Measurements from ENCODE around the gene TMPRSS9. TPM values are rescaled to one million over a fixed set of nuclear protein-coding genes. Genes with fewer than 3 reads are reported as not detected.

The TMPRSS9 gene
- polyA plus RNA-seq, 1 experiment = not detected

GRCh38 chr19:2315818-2316353 is 44.2 kb upstream of the TMPRSS9 start:
- Histone ChIP-seq H3K4me3 (ENCODE audit: low read depth, low read length) (no peak overlapping the region), H3K27me3 (ENCODE audit: control insufficient read depth, insufficient read depth, low read length) (peaks cover 4% of the 10 kb centered on the region), H3K36me3 (ENCODE audit: control insufficient read depth, insufficient read depth, low read length) (no peaks in the 10 kb centered on the region)
- peak; percentile 81 for TF ChIP-seq CTCF (IDR thresholded peaks at IDR 0.05; ENCODE audit: insufficient read depth, low read depth, low read length)
- POLR2A ChIA-PET = interaction anchor here (0.6 kb wide), 1 partner anchor 12 kb away, joined by 3 read pairs; the partner anchor contains the start of gene LSM7
- CTCF ChIA-PET = interaction anchor here (0.6 to 3.4 kb wide), 30 partner anchors 8 to 542 kb away, joined by 3 to 35 read pairs (median 4); partner anchors contain the start of genes LSM7, PEAK3, PLEKHJ1 and SPPL2B
- no peak for DNase-seq (ENCODE audit: low read depth)

- ChIA-PET CTCF (interaction anchor here (1.2 to 3.4 kb wide), 5 partner anchors 10 to 247 kb away, joined by 4 to 35 read pairs (median 8); partner anchors contain the start of genes LSM7, PLEKHJ1 and SPPL2B), POLR2A (no interaction called here)
- TF ChIP-seq CTCF (IDR thresholded peaks at IDR 0.05; ENCODE audit: insufficient read depth, low read depth, low read length) = no peak
These were observed 42.8 kb upstream of the TMPRSS9 start for GRCh38 chr19:2317300-2317699.

GRCh38 chr19:2317756-2318155 is 42.3 kb upstream of the TMPRSS9 start:
- H3K4me3 ChIP-seq (ENCODE audit: low read depth, low read length) = no peak overlapping the region
- CTCF ChIA-PET = interaction anchor here (2.9 to 3.4 kb wide), 2 partner anchors 9 to 163 kb away, joined by 27 to 35 read pairs; partner anchors contain the start of genes LSM7 and SPPL2B
- POLR2A ChIA-PET = no interaction called here
- no peak for TF ChIP-seq CTCF (IDR thresholded peaks at IDR 0.05; ENCODE audit: insufficient read depth, low read depth, low read length)
- no peak for DNase-seq (ENCODE audit: low read depth)
- peaks cover 2% of the 10 kb centered on the region for H3K36me3 ChIP-seq (ENCODE audit: control insufficient read depth, insufficient read depth, low read length)
- no peaks in the 10 kb centered on the region for H3K27me3 ChIP-seq (ENCODE audit: control insufficient read depth, insufficient read depth, low read length)

More at GRCh38 chr19:2317300-2317699, 42.8 kb upstream of the TMPRSS9 start:
- DNase-seq (ENCODE audit: low read depth) = no peak
- Histone ChIP-seq H3K4me3 (ENCODE audit: low read depth, low read length) (no peak overlapping the region), H3K36me3 (ENCODE audit: control insufficient read depth, insufficient read depth, low read length) (peaks cover 2% of the 10 kb centered on the region; the same call in 1 of the 2 replicates), H3K27me3 (ENCODE audit: control insufficient read depth, insufficient read depth, low read length) (peaks cover 2% of the 10 kb centered on the region)

- Histone ChIP-seq H3K4me3 (ENCODE audit: low read depth, low read length) (no peak overlapping the region), H3K36me3 (ENCODE audit: control insufficient read depth, insufficient read depth, low read length) (peaks cover 5% of the 10 kb centered on the region), H3K27me3 (ENCODE audit: control insufficient read depth, insufficient read depth, low read length) (no peaks in the 10 kb centered on the region)
- DNase-seq (ENCODE audit: low read depth) = no peak
- POLR2A ChIA-PET = no interaction called here
- no peak for TF ChIP-seq CTCF (IDR thresholded peaks at IDR 0.05; ENCODE audit: insufficient read depth, low read depth, low read length)
- CTCF ChIA-PET = interaction anchor here (0.8 to 1.2 kb wide), 2 partner anchors 8 to 163 kb away, joined by 3 to 4 read pairs; no protein-coding TSS in a partner anchor
These were observed 41.1 kb upstream of the TMPRSS9 start for GRCh38 chr19:2318923-2319322.

- H3K4me3 ChIP-seq (ENCODE audit: low read depth, low read length) = no peak overlapping the region
- peaks cover 9% of the 10 kb centered on the region for H3K36me3 ChIP-seq (ENCODE audit: control insufficient read depth, insufficient read depth, low read length)
- ChIA-PET POLR2A (no interaction called here), CTCF (interaction anchor here (0.5 to 1.2 kb wide), 3 partner anchors 9 to 164 kb away, joined by 3 to 4 read pairs (median 4); no protein-coding TSS in a partner anchor)
- no peaks in the 10 kb centered on the region for H3K27me3 ChIP-seq (ENCODE audit: control insufficient read depth, insufficient read depth, low read length)
- no peak for DNase-seq (ENCODE audit: low read depth)
- no peak for TF ChIP-seq CTCF (IDR thresholded peaks at IDR 0.05; ENCODE audit: insufficient read depth, low read depth, low read length)
These were observed 40.5 kb upstream of the TMPRSS9 start for GRCh38 chr19:2319551-2319950.

Data from BJ (cell line).